Measurements from ENCODE around the gene GBP3.

GBP3 gene

GRCh38 chr1:88961081-88961480 is 61.6 kb downstream of the GBP3 start:
- in situ Hi-C loops (cut with HindIII; ENCODE audit: low pct_ligation_motif_present, low sequenced_read_pairs) = no loop called here
- Histone ChIP-seq H3K36me3 (replicated peaks) (peaks cover 5% of the 10 kb centered on the region), H3K27ac (no peak overlapping the region), H3K27me3 (replicated peaks) (no peaks in the 10 kb centered on the region), H3K4me3 (ENCODE audit: low read depth, low read length) (no peak overlapping the region)
- no peak for DNase-seq
- TF ChIP-seq, protein P1, sequence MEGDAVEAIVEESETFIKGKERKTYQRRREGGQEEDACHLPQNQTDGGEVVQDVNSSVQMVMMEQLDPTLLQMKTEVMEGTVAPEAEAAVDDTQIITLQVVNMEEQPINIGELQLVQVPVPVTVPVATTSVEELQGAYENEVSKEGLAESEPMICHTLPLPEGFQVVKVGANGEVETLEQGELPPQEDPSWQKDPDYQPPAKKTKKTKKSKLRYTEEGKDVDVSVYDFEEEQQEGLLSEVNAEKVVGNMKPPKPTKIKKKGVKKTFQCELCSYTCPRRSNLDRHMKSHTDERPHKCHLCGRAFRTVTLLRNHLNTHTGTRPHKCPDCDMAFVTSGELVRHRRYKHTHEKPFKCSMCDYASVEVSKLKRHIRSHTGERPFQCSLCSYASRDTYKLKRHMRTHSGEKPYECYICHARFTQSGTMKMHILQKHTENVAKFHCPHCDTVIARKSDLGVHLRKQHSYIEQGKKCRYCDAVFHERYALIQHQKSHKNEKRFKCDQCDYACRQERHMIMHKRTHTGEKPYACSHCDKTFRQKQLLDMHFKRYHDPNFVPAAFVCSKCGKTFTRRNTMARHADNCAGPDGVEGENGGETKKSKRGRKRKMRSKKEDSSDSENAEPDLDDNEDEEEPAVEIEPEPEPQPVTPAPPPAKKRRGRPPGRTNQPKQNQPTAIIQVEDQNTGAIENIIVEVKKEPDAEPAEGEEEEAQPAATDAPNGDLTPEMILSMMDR (IDR thresholded peaks at IDR 0.05; ENCODE audit: low read depth, low read length, missing control alignments) = no peak

Measured in brain microvascular endothelial cell (primary cell).